Activated T-helper 9 cell treated with anti-CD3 and anti-CD28 coated beads, Interleukin-2, amount 50 U/mL, for 16 hours (primary cell): ENCODE data around the gene DBF4B.
"Not testable (repeated sequence)": the region's sequence is repeated elsewhere in the genome, so short reads cannot be mapped to it uniquely, and the experiment has no call there.

Experiments
- DNase-seq: peaks from one replicate; pipeline ENCODE4 v3.0.0-alpha.2; 2020; ENCODE audit warnings: low read depth

Gene DBF4B

GRCh38 chr17:44708401-44709263, at the start of gene DBF4B:
DBF4B (plus strand) TSS chr17:44708665; CDS start chr17:44708821, 156 bp downstream.
- peak; percentile 68 for DNase-seq

- DNase-seq = no peak
These were observed 46.6 kb upstream of the DBF4B start for GRCh38 chr17:44661835-44662234.

- no peak for DNase-seq
These were observed 45.4 kb upstream of the DBF4B start for GRCh38 chr17:44663095-44663494.

GRCh38 chr17:44664867-44665266, 43.6 kb upstream of the DBF4B start:
- DNase-seq = no peak

GRCh38 chr17:44666006-44666405, 42.5 kb upstream of the DBF4B start:
- no peak for DNase-seq

GRCh38 chr17:44672479-44673093, 35.9 kb upstream of the DBF4B start:
- no peak for DNase-seq

- no peak for DNase-seq
These were observed 34.6 kb upstream of the DBF4B start for GRCh38 chr17:44673893-44674292.

- DNase-seq = no peak
These were observed 31.3 kb upstream of the DBF4B start for GRCh38 chr17:44677136-44677535.

- not testable (repeated sequence) for DNase-seq
These were observed 25.2 kb upstream of the DBF4B start for GRCh38 chr17:44683303-44683702.

GRCh38 chr17:44687756-44688155, 20.7 kb upstream of the DBF4B start:
- DNase-seq = no peak

- no peak for DNase-seq
These were observed 20.3 kb upstream of the DBF4B start for GRCh38 chr17:44688200-44688599.

GRCh38 chr17:44688675-44689476, 19.6 kb upstream of the DBF4B start:
- DNase-seq = no peak

GRCh38 chr17:44689477-44690217, 18.8 kb upstream of the DBF4B start, which contains the start of gene CCDC43:
CCDC43 (minus strand) TSS chr17:44689776; CDS start chr17:44689753, 23 bp downstream.
- DNase-seq = peak; percentile 83

- DNase-seq = not testable (repeated sequence)
These were observed 17.6 kb upstream of the DBF4B start for GRCh38 chr17:44690746-44691306.

- no peak for DNase-seq
These were observed 14.9 kb upstream of the DBF4B start for GRCh38 chr17:44693609-44694008.

- DNase-seq = not testable (repeated sequence)
These were observed 8.2 kb upstream of the DBF4B start for GRCh38 chr17:44700288-44700687.

- no peak for DNase-seq
These were observed 587 bp upstream of the DBF4B start for GRCh38 chr17:44707755-44708400.

- no peak for DNase-seq
These were observed 11.0 kb downstream of the DBF4B start for GRCh38 chr17:44719444-44719843.

- DNase-seq = no peak
These were observed 13.8 kb downstream of the DBF4B start for GRCh38 chr17:44722254-44722653.

GRCh38 chr17:44726121-44726520, 17.7 kb downstream of the DBF4B start:
- not testable (repeated sequence) for DNase-seq

GRCh38 chr17:44733753-44734152, 25.3 kb downstream of the DBF4B start:
- no peak for DNase-seq
